Tibial artery (tissue), 4 donors: ENCODE results near the gene SLC38A3.
A peak's percentile ranks its signal among the peaks of the same experiment; 100 is the strongest.

ENCODE experiments used
- DNase-seq, 2 donors: peaks; one replicate each; pipeline ENCODE4 v3.0.0-alpha.2; 2019
- H3K27ac ChIP-seq, 2 donors: fragments of 200-600 bp; sonication (generic) in 1 of 2; 1 replicate in 1 of 2; 2 replicates in 1 of 2; pipeline ENCODE4 v1.5.1; 2018 to 2019; ENCODE audit warnings: mild to moderate bottlenecking in 1 of 2
- H3K27me3 ChIP-seq, 2 donors: fragments of 200-600 bp; sonication (generic) in 1 of 2; one replicate each; pipeline versions ENCODE4 v1.5.1 to v1.6.0; 2016 to 2019
- H3K36me3 ChIP-seq, 3 donors: fragments of 200-600 bp; sonication (generic) in 2 of 3; one replicate each; pipeline ENCODE4 v1.5.1; 2016 to 2019; ENCODE audit warnings: mild to moderate bottlenecking in 2 of 3
- H3K4me1 ChIP-seq, 4 donors: fragments of 200-600 bp; sonication (generic) in 2 of 4; 1 replicate in 3 of 4; 2 replicates in 1 of 4; pipeline ENCODE4 v1.5.1; 2016 to 2019
- H3K4me3 ChIP-seq, 2 donors: fragments of 200-600 bp; sonication (generic) in 1 of 2; 1 replicate in 1 of 2; 2 replicates in 1 of 2; pipeline ENCODE4 v1.5.1; 2018 to 2019; ENCODE audit warnings: mild to moderate bottlenecking in 2 of 2
- H3K9me3 ChIP-seq, 3 donors: fragments of 200-600 bp; sonication (generic) in 1 of 3; one replicate each; pipeline ENCODE4 v1.5.1; 2016 to 2019
- intact Hi-C: fragments of 100-400 bp; cut with DNase I; formaldehyde crosslinking; loops from one replicate; pipeline ENCODE4 v1.15.0; 2023; ENCODE audit warnings: low total_unique reads
- TF ChIP-seq, protein P1 (sequence below), 2 experiments: fragments of 200-600 bp in 1 of 2; fragments of 450-650 bp in 1 of 2; IDR thresholded peaks; one replicate each; pipeline ENCODE4 v1.5.1; 2017 to 2019; ENCODE audit warnings: antibody characterized with exemption in 2 of 2, mild to moderate bottlenecking in 1 of 2, moderate library complexity in 1 of 2

Gene SLC38A3

GRCh38 chr3:50189274-50189673 is 15.8 kb upstream of the SLC38A3 start:
- Histone ChIP-seq H3K4me1 (peaks cover 0 to 22% (median 16%) of the 10 kb centered on the region in 4 donors), H3K4me3 (no peak overlapping the region), H3K36me3 (peaks cover 0 to 40% (median 22%) of the 10 kb centered on the region in 3 donors), H3K27me3 (peaks cover 2 to 26% of the 10 kb centered on the region in 2 donors), H3K27ac (no peak overlapping the region), H3K9me3 (no peaks in the 10 kb centered on the region)
- peak; percentile 75 to 89 for DNase-seq
- intact Hi-C loops: loop anchor here (1.0 kb wide), 1 partner anchor 68 kb away; no protein-coding TSS in a partner anchor
- TF ChIP-seq, protein P1, sequence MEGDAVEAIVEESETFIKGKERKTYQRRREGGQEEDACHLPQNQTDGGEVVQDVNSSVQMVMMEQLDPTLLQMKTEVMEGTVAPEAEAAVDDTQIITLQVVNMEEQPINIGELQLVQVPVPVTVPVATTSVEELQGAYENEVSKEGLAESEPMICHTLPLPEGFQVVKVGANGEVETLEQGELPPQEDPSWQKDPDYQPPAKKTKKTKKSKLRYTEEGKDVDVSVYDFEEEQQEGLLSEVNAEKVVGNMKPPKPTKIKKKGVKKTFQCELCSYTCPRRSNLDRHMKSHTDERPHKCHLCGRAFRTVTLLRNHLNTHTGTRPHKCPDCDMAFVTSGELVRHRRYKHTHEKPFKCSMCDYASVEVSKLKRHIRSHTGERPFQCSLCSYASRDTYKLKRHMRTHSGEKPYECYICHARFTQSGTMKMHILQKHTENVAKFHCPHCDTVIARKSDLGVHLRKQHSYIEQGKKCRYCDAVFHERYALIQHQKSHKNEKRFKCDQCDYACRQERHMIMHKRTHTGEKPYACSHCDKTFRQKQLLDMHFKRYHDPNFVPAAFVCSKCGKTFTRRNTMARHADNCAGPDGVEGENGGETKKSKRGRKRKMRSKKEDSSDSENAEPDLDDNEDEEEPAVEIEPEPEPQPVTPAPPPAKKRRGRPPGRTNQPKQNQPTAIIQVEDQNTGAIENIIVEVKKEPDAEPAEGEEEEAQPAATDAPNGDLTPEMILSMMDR (IDR thresholded peaks at IDR 0.05): peak; percentile 85 to 96

- Histone ChIP-seq H3K9me3 (no peaks in the 10 kb centered on the region), H3K36me3 (peaks cover 0 to 32% (median 15%) of the 10 kb centered on the region in 3 donors), H3K4me1 (peaks cover 0 to 28% (median 19%) of the 10 kb centered on the region in 4 donors), H3K4me3 (no peak overlapping the region), H3K27ac (no peak overlapping the region), H3K27me3 (peaks cover 2 to 31% of the 10 kb centered on the region in 2 donors)
- intact Hi-C loops: loop anchor here (1.0 kb wide), 1 partner anchor 69 kb away; no protein-coding TSS in a partner anchor
- no peak for DNase-seq
- TF ChIP-seq, protein P1 (IDR thresholded peaks at IDR 0.05): no peak
Observed at GRCh38 chr3:50189989-50190388, 15.1 kb upstream of the SLC38A3 start.

- intact Hi-C loops: no loop called here
- H3K4me3 ChIP-seq: no peak within 1 kb of the TSS
- no peak for DNase-seq
- H3K9me3 ChIP-seq: no peaks in the 10 kb centered on the region
- TF ChIP-seq, protein P1 (IDR thresholded peaks at IDR 0.05): no peak
- peaks cover 0 to 28% (median 19%) of the 10 kb centered on the region in 4 donors for H3K4me1 ChIP-seq
- H3K27me3 ChIP-seq: peaks cover 2 to 41% of the 10 kb centered on the region in 2 donors
- peaks cover 0 to 21% (median 6%) of the 10 kb centered on the region in 3 donors for H3K36me3 ChIP-seq
- H3K27ac ChIP-seq: no peak within 1 kb of the TSS
Observed at GRCh38 chr3:50190936-50191660, 14.0 kb upstream of the SLC38A3 start, which contains the start of gene GNAT1. TSS of gene GNAT1 (plus strand) at chr3:50191610. CDS start at chr3:50191726, 116 bp downstream.

GRCh38 chr3:50192124-50192523 is 12.9 kb upstream of the SLC38A3 start:
- no peaks in the 10 kb centered on the region for H3K9me3 ChIP-seq
- intact Hi-C loops: loop anchor here (2.0 kb wide), 1 partner anchor 81 kb away; no protein-coding TSS in a partner anchor
- no peak overlapping the region for H3K27ac ChIP-seq
- TF ChIP-seq, protein P1 (IDR thresholded peaks at IDR 0.05): no peak
- peaks cover 0 to 28% (median 19%) of the 10 kb centered on the region in 4 donors for H3K4me1 ChIP-seq
- H3K27me3 ChIP-seq: peaks cover 2 to 41% of the 10 kb centered on the region in 2 donors
- no peak overlapping the region for H3K4me3 ChIP-seq
- peaks cover 0 to 13% (median 0%) of the 10 kb centered on the region in 3 donors for H3K36me3 ChIP-seq
- no peak for DNase-seq

- H3K27ac ChIP-seq: no peak overlapping the region
- intact Hi-C loops: loop anchor here (2.0 kb wide), 1 partner anchor 80 kb away; no protein-coding TSS in a partner anchor
- TF ChIP-seq, protein P1 (IDR thresholded peaks at IDR 0.05): peak; percentile 89 to 96
- peak; percentile 62 to 79 for DNase-seq
- H3K9me3 ChIP-seq: no peaks in the 10 kb centered on the region
- H3K36me3 ChIP-seq: peaks cover 0 to 9% (median 0%) of the 10 kb centered on the region in 3 donors
- H3K4me1 ChIP-seq: peaks cover 0 to 28% (median 19%) of the 10 kb centered on the region in 4 donors
- H3K4me3 ChIP-seq: no peak overlapping the region
- H3K27me3 ChIP-seq: peaks cover 2 to 41% of the 10 kb centered on the region in 2 donors
Observed at GRCh38 chr3:50192689-50193141, 12.4 kb upstream of the SLC38A3 start.
